Glutamatergic neuron (in vitro differentiated cells): Measurements from ENCODE around the gene H2BW2. TPM values are rescaled to one million over a fixed set of nuclear protein-coding genes. Genes with fewer than 3 reads are reported as not detected.
"Not testable (repeated sequence)": the region's sequence is repeated elsewhere in the genome, so short reads cannot be mapped to it uniquely, and the experiment has no call there.

Source experiments
- DNase-seq: peaks from one replicate; pipeline ENCODE4 v3.0.0; 2022
- H3K27ac Mint-ChIP-seq: one replicate; pipeline ENCODE4 v1.8.0; 2020; ENCODE audit warnings: mild to moderate bottlenecking, mixed read lengths, inconsistent platforms; ENCODE audit not compliant: unreplicated experiment
- H3K27me3 Mint-ChIP-seq: one replicate; pipeline ENCODE4 v1.8.0; 2020; ENCODE audit warnings: mild to moderate bottlenecking, moderate library complexity, mixed read lengths, inconsistent platforms; ENCODE audit not compliant: unreplicated experiment
- H3K36me3 Mint-ChIP-seq: one replicate; pipeline ENCODE4 v1.8.0; 2020; ENCODE audit warnings: mild to moderate bottlenecking, mixed read lengths, inconsistent platforms; ENCODE audit not compliant: unreplicated experiment
- H3K4me1 Mint-ChIP-seq: one replicate; pipeline ENCODE4 v1.8.0; 2020; ENCODE audit warnings: mild to moderate bottlenecking, low read depth, mixed read lengths, inconsistent platforms; ENCODE audit not compliant: unreplicated experiment
- H3K4me3 Mint-ChIP-seq: one replicate; pipeline ENCODE4 v1.8.0; 2020; ENCODE audit warnings: mild to moderate bottlenecking, mixed read lengths, inconsistent platforms; ENCODE audit not compliant: unreplicated experiment
- H3K9me3 Mint-ChIP-seq: one replicate; pipeline ENCODE4 v1.8.0; 2020; ENCODE audit warnings: mild to moderate bottlenecking, moderate library complexity, mixed read lengths, inconsistent platforms; ENCODE audit not compliant: unreplicated experiment
- total RNA-seq: library from RNA; stranded (reverse); fragmentation: NEBNext Ultra II Directional; extraction: Animal tissue kit (Norgen Biotek cat#: 25700); gene quantifications from one replicate; pipeline ENCODE4 v1.2.1, GENCODE V29; 2021; ENCODE audit not compliant: unreplicated experiment
- TF ChIP-seq, protein P1 (sequence below): fragments of 200-600 bp; sonication (generic); IDR thresholded peaks from one replicate; pipeline ENCODE4 v1.5.0; 2021; ENCODE audit not compliant: partially characterized antibody, unreplicated experiment

The H2BW2 gene
- total RNA-seq, 1 donor from 2014 or later, result not detected

DNA sequence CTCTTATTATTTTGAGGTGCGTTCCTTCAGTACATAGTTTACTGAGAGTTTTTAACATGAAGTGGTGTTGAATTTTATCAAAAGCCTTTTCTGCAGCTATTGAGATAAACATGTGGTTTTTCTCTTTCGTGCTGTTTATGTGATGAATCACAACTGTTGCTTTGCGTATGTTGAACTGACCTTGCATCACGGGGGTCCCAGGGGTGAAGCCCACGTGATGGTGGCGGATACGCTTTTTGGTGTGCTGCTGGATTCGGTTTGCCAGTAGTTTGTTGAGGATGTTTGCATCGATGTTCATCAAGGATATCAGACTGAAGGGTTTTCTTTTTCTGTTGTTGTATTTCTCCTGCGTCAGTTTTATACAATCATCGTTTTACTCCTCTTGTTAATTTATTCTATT lies 21.6 kb upstream of the H2BW2 start:
- Mint-ChIP-seq H3K27me3 (no peaks in the 10 kb centered on the region), H3K36me3 (no peaks in the 10 kb centered on the region), H3K4me1 (no peaks in the 10 kb centered on the region), H3K9me3 (no peaks in the 10 kb centered on the region), H3K27ac (no peak overlapping the region), H3K4me3 (no peak overlapping the region)
- no peak for DNase-seq
- TF ChIP-seq, protein P1, sequence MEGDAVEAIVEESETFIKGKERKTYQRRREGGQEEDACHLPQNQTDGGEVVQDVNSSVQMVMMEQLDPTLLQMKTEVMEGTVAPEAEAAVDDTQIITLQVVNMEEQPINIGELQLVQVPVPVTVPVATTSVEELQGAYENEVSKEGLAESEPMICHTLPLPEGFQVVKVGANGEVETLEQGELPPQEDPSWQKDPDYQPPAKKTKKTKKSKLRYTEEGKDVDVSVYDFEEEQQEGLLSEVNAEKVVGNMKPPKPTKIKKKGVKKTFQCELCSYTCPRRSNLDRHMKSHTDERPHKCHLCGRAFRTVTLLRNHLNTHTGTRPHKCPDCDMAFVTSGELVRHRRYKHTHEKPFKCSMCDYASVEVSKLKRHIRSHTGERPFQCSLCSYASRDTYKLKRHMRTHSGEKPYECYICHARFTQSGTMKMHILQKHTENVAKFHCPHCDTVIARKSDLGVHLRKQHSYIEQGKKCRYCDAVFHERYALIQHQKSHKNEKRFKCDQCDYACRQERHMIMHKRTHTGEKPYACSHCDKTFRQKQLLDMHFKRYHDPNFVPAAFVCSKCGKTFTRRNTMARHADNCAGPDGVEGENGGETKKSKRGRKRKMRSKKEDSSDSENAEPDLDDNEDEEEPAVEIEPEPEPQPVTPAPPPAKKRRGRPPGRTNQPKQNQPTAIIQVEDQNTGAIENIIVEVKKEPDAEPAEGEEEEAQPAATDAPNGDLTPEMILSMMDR, result no peak

DNA sequence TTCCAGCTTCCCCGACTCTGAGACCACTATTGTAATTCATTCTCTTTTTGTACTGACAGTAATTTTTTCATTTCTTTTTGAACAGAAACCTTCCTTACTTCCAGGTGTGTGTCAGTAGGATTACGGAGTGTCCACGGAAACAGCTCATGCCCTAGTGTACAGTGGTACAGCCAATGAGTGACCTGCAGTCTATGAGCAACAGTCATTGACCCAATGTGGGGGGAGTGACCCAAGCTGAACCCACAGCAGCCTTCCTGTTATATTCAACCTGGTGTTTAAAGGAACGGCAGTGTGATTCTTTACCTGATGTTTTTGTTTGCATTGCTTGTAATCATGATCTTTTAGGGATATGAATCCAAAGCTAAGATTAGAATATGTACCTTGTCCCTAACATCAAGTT lies 1.2 kb downstream of the H2BW2 start:
- Mint-ChIP-seq H3K4me3 (no peak overlapping the region), H3K27me3 (no peaks in the 10 kb centered on the region), H3K9me3 (peaks cover 2% of the 10 kb centered on the region), H3K27ac (no peak overlapping the region), H3K36me3 (no peaks in the 10 kb centered on the region), H3K4me1 (no peaks in the 10 kb centered on the region)
- DNase-seq, result no peak
- TF ChIP-seq, protein P1, result no peak

DNA sequence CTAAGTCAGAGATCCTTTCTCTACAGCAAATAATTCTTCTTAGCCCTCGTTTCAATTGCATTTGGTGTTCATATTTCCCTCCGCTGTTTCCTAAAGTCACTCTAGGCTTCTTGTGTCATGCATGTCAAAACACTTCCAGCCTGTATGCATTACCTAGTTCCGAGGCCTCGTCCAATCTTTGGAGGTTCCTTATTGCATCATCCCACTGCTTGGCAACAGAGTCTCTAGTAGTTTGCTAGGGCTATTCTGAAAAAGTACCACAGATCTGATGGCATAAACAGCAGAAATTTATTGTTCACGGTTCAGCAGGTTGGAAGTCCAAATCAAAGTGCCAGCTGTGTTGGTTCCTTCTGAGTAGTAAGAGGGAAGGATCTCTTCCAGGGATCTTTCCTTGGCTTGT lies 5.9 kb downstream of the H2BW2 start:
- no peak for DNase-seq
- H3K27me3 Mint-ChIP-seq, result no peaks in the 10 kb centered on the region
- no peaks in the 10 kb centered on the region for H3K36me3 Mint-ChIP-seq
- H3K27ac Mint-ChIP-seq, result no peak overlapping the region
- no peak overlapping the region for H3K4me3 Mint-ChIP-seq
- TF ChIP-seq, protein P1, result no peak
- H3K4me1 Mint-ChIP-seq, result no peaks in the 10 kb centered on the region
- no peaks in the 10 kb centered on the region for H3K9me3 Mint-ChIP-seq

DNA sequence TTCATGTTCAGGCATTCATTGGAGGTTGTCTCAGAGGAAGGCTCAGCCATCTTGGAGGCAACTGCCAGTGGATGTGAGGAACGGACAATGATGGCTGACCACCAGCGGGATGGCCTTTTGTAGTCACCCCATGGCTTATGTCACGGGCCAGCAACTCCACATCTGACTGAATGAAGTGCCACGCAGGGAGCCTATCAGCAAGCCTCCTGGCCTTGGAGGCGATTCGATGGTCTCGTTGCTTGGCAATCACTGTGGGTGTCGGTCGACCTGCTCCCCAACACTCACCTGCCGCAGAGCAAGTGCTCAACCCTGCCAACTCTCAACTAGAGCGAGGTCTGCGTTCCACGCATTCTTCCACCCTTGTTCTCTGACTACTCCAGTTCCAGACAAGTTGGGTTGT lies 7.4 kb downstream of the H2BW2 start:
- no peak overlapping the region for H3K4me3 Mint-ChIP-seq
- no peak for DNase-seq
- TF ChIP-seq, protein P1, result no peak
- H3K9me3 Mint-ChIP-seq, result no peaks in the 10 kb centered on the region
- no peak overlapping the region for H3K27ac Mint-ChIP-seq
- no peaks in the 10 kb centered on the region for H3K36me3 Mint-ChIP-seq
- H3K27me3 Mint-ChIP-seq, result no peaks in the 10 kb centered on the region
- no peaks in the 10 kb centered on the region for H3K4me1 Mint-ChIP-seq

DNA sequence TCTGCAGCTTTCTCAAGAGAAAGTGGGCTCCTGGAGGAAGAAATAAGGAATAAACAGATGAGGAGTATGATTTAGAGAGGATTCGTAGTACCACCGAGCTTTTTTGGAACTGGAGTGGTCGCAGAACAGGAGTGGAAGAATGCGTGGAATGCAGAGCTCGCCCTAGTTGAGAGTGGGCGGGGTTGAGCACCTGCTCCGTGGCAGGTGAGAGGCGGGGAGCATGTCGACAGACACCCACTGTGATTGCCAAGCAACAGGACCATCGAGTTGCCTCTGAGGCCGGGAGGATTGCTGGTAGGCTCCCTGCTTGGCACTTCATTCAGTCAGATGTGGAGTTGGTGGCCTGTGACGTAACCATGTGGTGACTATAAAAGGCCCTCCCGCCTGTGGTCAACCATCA lies 15.2 kb downstream of the H2BW2 start:
- H3K27me3 Mint-ChIP-seq, DNase-seq, H3K9me3 Mint-ChIP-seq, H3K27ac Mint-ChIP-seq, H3K36me3 Mint-ChIP-seq, H3K4me1 Mint-ChIP-seq, H3K4me3 Mint-ChIP-seq: not testable (repeated sequence)

DNA sequence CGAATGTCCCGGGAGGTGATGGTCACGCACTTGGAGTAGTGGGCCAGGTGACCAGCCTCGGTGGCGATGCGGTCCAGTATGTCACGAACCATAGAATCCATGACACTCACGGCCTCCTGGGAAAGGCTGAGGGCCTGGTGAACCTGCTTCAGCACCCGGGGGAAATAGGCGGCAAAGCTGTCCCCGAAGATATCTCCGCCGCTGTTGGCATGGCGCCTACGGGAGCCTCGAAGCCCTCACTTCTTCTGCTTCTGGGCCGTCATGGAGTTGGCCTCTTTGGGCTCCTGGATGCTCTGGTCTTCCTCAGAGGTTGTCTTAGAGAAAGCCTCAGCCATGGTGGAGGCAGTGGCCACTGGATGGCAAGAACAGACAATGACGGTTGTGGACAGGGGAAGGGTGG lies 22.9 kb downstream of the H2BW2 start:
- not testable (repeated sequence) for H3K27me3 Mint-ChIP-seq, H3K27ac Mint-ChIP-seq, DNase-seq, H3K36me3 Mint-ChIP-seq, H3K4me1 Mint-ChIP-seq, H3K9me3 Mint-ChIP-seq, H3K4me3 Mint-ChIP-seq

DNA sequence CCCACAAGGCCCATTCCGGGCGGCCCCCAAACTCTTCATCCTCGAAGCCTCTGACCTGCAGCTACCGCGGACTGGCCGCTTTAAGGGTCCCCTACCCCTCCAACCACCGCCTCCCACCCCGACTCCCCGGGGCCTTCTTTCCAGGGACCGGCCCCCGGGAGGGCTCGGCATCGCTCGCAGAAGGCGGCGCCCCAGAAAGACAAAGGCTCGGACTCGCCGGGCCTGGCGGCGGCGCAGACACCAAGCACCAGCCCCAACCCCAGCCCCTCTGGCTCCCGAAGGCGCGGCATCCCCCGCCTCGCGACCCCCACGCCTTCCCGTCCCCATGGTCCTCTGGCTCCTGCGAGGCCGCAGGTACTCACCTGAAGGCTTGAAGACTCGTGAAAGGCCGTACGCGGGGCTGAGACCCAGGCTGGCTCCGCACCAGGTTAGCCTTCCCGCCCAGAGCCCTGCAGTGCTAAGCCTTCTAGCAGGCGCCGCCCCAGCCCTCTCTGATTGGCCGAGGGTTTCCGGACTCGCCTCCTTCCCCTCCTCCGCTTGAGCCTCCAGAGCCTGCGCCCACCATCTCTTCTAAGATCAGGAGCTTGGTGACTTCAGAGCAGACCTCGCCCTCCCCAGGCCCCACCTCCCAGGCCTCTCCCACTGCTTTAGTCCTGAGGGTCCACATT lies 36.2 kb downstream of the H2BW2 start, which contains the start of gene TMSB15C:
TSS of gene TMSB15C (minus strand) at position 459 of the 668 bp plus-strand sequence.
- H3K27ac Mint-ChIP-seq, H3K27me3 Mint-ChIP-seq, H3K36me3 Mint-ChIP-seq, DNase-seq, H3K9me3 Mint-ChIP-seq, H3K4me1 Mint-ChIP-seq, H3K4me3 Mint-ChIP-seq: not testable (repeated sequence)

DNA sequence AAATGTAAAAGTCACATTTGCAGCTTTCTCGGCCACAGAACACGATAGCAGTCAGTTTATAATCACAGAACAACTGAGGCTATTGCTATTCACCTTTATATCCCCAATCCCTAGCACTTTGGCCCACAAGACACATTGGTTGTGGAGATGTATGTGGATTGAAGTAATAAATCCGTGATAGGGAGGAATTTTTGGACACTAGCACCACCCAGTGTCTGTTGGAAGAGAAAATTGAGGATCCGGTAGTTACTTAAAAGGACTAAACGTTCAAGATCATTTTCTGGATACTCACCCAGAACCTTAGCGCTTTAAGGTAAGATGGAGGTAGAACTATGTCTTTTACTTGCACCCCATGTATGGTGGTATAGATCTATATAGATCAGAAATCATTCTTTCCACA lies 38.1 kb downstream of the H2BW2 start:
- H3K9me3 Mint-ChIP-seq, DNase-seq, H3K4me1 Mint-ChIP-seq, H3K4me3 Mint-ChIP-seq, H3K27ac Mint-ChIP-seq, H3K27me3 Mint-ChIP-seq, H3K36me3 Mint-ChIP-seq: not testable (repeated sequence)
